Uterus (tissue), 2 donors: Measurements from ENCODE around the gene DVL1.

Experiments used
- POLR2A ChIP-seq, 2 donors: fragments of 450-650 bp; IDR thresholded peaks; one replicate each; pipeline ENCODE4 v1.6.1; 2016; ENCODE audit warnings: antibody characterized with exemption in 2 of 2, mild to moderate bottlenecking in 1 of 2, moderate library complexity in 1 of 2
- TF ChIP-seq, protein P1 (sequence below), 4 experiments: fragments of 200-600 bp in 2 of 4; fragments of 450-650 bp in 2 of 4; sonication (generic) in 2 of 4; IDR thresholded peaks; one replicate each; pipeline ENCODE4 v1.5.1; 2016 to 2019; ENCODE audit warnings: antibody characterized with exemption in 4 of 4, mild to moderate bottlenecking in 2 of 4, moderate library complexity in 1 of 4

DNA sequence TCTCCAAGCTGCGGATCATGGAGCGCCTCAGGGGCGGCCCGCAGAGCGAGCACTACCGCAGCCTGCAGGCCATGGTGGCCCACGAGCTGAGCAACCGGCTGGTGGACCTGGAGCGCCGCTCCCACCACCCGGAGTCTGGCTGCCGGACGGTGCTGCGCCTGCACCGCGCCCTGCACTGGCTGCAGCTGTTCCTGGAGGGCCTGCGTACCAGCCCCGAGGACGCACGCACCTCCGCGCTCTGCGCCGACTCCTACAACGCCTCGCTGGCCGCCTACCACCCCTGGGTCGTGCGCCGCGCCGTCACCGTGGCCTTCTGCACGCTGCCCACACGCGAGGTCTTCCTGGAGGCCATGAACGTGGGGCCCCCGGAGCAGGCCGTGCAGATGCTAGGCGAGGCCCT, 21.9 kb downstream of the DVL1 start:
- TF ChIP-seq, protein P1, sequence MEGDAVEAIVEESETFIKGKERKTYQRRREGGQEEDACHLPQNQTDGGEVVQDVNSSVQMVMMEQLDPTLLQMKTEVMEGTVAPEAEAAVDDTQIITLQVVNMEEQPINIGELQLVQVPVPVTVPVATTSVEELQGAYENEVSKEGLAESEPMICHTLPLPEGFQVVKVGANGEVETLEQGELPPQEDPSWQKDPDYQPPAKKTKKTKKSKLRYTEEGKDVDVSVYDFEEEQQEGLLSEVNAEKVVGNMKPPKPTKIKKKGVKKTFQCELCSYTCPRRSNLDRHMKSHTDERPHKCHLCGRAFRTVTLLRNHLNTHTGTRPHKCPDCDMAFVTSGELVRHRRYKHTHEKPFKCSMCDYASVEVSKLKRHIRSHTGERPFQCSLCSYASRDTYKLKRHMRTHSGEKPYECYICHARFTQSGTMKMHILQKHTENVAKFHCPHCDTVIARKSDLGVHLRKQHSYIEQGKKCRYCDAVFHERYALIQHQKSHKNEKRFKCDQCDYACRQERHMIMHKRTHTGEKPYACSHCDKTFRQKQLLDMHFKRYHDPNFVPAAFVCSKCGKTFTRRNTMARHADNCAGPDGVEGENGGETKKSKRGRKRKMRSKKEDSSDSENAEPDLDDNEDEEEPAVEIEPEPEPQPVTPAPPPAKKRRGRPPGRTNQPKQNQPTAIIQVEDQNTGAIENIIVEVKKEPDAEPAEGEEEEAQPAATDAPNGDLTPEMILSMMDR (IDR thresholded peaks at IDR 0.05), result no peak
- TF ChIP-seq POLR2A (IDR thresholded peaks at IDR 0.05), result no peak
